DOHH2 (cell line): Measurements from ENCODE around the gene LPCAT2.

Experiments used
- H3F3A ChIP-seq: fragments of 200-600 bp; sonication (generic), shearing (Covaris generic); 2 replicates; pipeline ENCODE4 v1.6.0; 2016; ENCODE audit warnings: antibody characterized with exemption, mild to moderate bottlenecking; ENCODE audit not compliant: control insufficient read depth, insufficient read depth
- H3K27ac ChIP-seq: fragments of 200-600 bp; sonication (generic); 2 replicates; pipeline ENCODE4 v1.5.1; 2014; ENCODE audit warnings: low read depth, mild to moderate bottlenecking, low read length, moderate library complexity
- H3K27me3 ChIP-seq: fragments of 200-600 bp; sonication (generic); 2 replicates; pipeline ENCODE4 v1.6.1; 2014; ENCODE audit warnings: mild to moderate bottlenecking, low read length, mixed read lengths; ENCODE audit not compliant: control insufficient read depth
- H3K36me3 ChIP-seq: fragments of 200-600 bp; sonication (generic); 2 replicates; pipeline ENCODE4 v1.6.1; 2014; ENCODE audit warnings: mild to moderate bottlenecking, low read length, moderate library complexity, mixed read lengths; ENCODE audit not compliant: control insufficient read depth
- H3K4me1 ChIP-seq: fragments of 200-600 bp; sonication (generic); 2 replicates; pipeline ENCODE4 v1.6.1; 2014; ENCODE audit warnings: mild to moderate bottlenecking, low read length, mixed read lengths; ENCODE audit not compliant: control insufficient read depth
- H3K4me2 ChIP-seq: fragments of 200-600 bp; sonication (generic); 2 replicates; pipeline ENCODE4 v1.6.0; 2014; ENCODE audit warnings: mild to moderate bottlenecking, low read length, moderate library complexity
- H3K4me3 ChIP-seq: fragments of 200-600 bp; sonication (generic); 2 replicates; pipeline ENCODE4 v1.5.1; 2014; ENCODE audit warnings: mild to moderate bottlenecking, low read length, mixed read lengths
- H3K79me2 ChIP-seq: fragments of 200-600 bp; sonication (generic); 2 replicates; pipeline ENCODE4 v1.6.1; 2014; ENCODE audit warnings: mild to moderate bottlenecking, low read length, mixed read lengths; ENCODE audit not compliant: control insufficient read depth
- H3K9me2 ChIP-seq: fragments of 200-600 bp; sonication (generic); replicated peaks from 2 replicates; pipeline ENCODE4 v1.6.1; 2014; ENCODE audit warnings: mild to moderate bottlenecking, low read length, mixed read lengths; ENCODE audit not compliant: control insufficient read depth
- H3K9me3 ChIP-seq: fragments of 200-600 bp; sonication (generic); 2 replicates; pipeline ENCODE4 v1.6.1; 2014; ENCODE audit warnings: antibody characterized with exemption, low read length, mixed read lengths; ENCODE audit not compliant: control insufficient read depth, insufficient read depth
- H4K20me1 ChIP-seq: fragments of 200-600 bp; sonication (generic); 2 replicates; pipeline ENCODE4 v1.6.0; 2014; ENCODE audit warnings: low read depth, mild to moderate bottlenecking, antibody characterized with exemption, low read length, moderate library complexity; ENCODE audit not compliant: control insufficient read depth, insufficient read depth
- EZH2phosphoT487 ChIP-seq: fragments of 200-600 bp; sonication (generic); IDR thresholded peaks from 2 replicates; pipeline ENCODE4 v1.6.1; 2017; ENCODE audit warnings: borderline replicate concordance, mild to moderate bottlenecking, antibody characterized with exemption, low read length, moderate library complexity, mixed read lengths
- TF ChIP-seq, protein P1 (sequence below): fragments of 200-600 bp; sonication (generic); IDR thresholded peaks from one replicate; pipeline ENCODE4 v1.5.1; 2014; ENCODE audit warnings: antibody characterized with exemption, mild to moderate bottlenecking, low read depth, low read length; ENCODE audit not compliant: poor library complexity, severe bottlenecking

LPCAT2 gene

DNA sequence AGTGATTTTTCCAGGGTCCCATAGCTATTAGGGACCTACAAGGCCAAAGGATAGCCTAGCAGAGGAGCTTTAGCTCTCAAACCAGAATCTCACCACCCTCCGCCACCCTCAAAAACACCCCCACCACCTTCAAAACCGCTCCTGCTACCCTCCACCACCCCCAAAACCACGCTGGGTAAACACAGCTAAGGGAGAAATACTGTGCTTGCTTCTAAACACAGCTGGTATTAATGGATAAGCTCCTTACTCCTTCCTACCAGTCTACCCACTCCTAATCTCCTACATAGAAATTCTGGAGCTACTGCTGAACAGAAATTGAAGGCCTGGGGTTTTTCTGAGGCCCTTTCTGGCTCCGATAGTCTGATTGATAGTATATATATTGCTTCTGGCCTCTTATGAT lies 2.2 kb upstream of the LPCAT2 start:
- Histone ChIP-seq H3K4me2 (no peak overlapping the region), H3K27ac (no peak overlapping the region), H3K4me1 (no peaks in the 10 kb centered on the region), H3K4me3 (no peak overlapping the region), H3K36me3 (no peaks in the 10 kb centered on the region), H3K79me2 (no peaks in the 10 kb centered on the region), H4K20me1 (no peaks in the 10 kb centered on the region), H3K27me3 (no peaks in the 10 kb centered on the region), H3K9me3 (no peaks in the 10 kb centered on the region), H3K9me2 (no peaks in the 10 kb centered on the region), H3F3A (no peaks in the 10 kb centered on the region)
- TF ChIP-seq EZH2phosphoT487, result no peak
- TF ChIP-seq, protein P1, sequence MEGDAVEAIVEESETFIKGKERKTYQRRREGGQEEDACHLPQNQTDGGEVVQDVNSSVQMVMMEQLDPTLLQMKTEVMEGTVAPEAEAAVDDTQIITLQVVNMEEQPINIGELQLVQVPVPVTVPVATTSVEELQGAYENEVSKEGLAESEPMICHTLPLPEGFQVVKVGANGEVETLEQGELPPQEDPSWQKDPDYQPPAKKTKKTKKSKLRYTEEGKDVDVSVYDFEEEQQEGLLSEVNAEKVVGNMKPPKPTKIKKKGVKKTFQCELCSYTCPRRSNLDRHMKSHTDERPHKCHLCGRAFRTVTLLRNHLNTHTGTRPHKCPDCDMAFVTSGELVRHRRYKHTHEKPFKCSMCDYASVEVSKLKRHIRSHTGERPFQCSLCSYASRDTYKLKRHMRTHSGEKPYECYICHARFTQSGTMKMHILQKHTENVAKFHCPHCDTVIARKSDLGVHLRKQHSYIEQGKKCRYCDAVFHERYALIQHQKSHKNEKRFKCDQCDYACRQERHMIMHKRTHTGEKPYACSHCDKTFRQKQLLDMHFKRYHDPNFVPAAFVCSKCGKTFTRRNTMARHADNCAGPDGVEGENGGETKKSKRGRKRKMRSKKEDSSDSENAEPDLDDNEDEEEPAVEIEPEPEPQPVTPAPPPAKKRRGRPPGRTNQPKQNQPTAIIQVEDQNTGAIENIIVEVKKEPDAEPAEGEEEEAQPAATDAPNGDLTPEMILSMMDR, result no peak

DNA sequence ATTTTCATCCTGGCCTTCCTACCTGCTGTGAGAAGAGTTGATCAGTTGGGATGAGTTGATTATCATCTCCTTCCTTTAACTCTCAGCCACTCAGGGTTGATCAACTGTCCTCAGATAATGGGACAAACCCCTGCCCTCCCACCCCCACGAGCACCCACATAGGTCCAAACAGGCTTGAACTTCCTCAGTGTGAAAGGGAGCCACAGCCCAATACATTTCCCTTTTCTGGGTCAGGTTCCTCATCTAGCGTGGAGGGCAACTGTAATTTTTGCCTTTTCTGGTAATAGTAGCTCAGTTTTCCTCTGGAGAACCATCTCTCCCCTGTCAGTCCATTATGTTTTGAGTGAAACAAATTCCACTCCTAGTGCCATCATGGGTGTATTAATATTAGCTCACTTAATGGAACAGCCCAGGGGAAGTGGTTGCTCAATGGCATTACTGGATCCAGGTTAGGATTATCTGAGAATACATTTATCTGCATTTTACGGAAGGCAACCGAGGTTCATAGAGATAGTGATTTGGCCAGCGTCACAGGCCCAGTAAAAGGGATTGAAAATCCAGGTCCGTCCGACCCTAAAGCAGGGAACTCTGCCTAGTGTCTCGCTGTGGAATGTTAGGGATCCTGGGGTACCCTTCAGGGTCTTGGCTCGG lies 476 bp upstream of the LPCAT2 start:
- no peaks in the 10 kb centered on the region for H3K9me3 ChIP-seq
- H3K4me2 ChIP-seq, result no peak overlapping the region
- H3K27ac ChIP-seq, result no peak overlapping the region
- H3K4me1 ChIP-seq, result no peaks in the 10 kb centered on the region
- no peaks in the 10 kb centered on the region for H4K20me1 ChIP-seq
- no peaks in the 10 kb centered on the region for H3K9me2 ChIP-seq
- no peak for TF ChIP-seq EZH2phosphoT487
- TF ChIP-seq, protein P1, result no peak
- H3F3A ChIP-seq, result no peaks in the 10 kb centered on the region
- H3K27me3 ChIP-seq, result no peaks in the 10 kb centered on the region
- no peak overlapping the region for H3K4me3 ChIP-seq
- H3K79me2 ChIP-seq, result no peaks in the 10 kb centered on the region
- H3K36me3 ChIP-seq, result no peaks in the 10 kb centered on the region

DNA sequence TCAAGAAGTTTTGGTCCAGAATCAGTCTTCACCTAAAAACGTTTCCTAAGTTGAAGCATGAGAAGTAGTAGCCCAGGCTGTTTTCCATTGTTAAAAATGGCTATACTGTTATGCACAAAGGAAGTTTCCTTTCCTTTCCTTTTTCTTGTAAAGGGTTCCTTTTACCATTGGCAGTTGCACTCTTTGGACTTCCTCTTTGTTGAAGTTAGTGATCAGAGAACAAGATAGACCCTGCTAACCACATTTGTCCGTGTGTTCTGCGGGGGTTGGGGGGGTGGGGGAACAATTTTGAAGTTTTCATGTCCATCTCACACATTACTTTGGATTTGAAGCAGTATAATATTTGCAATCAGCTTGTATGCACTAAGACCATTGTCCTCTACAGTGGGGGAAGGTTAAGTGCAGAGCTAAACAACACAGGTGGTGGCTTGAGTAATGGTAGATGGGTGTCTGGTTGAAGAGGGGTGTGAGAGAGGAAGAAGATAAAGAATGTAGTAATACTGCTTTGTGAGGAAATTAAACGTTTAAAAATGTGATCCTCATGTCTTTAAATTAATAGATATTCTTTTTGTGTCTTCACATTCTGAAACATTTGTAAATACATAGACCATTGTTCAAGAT lies 1.4 kb downstream of the LPCAT2 start:
- Histone ChIP-seq H3K9me2 (no peaks in the 10 kb centered on the region), H3K4me2 (no peak overlapping the region), H3K36me3 (no peaks in the 10 kb centered on the region), H4K20me1 (no peaks in the 10 kb centered on the region), H3K9me3 (no peaks in the 10 kb centered on the region), H3K27me3 (no peaks in the 10 kb centered on the region), H3K79me2 (no peaks in the 10 kb centered on the region), H3F3A (no peaks in the 10 kb centered on the region), H3K27ac (no peak overlapping the region), H3K4me3 (no peak overlapping the region), H3K4me1 (no peaks in the 10 kb centered on the region)
- TF ChIP-seq, protein P1, result no peak
- TF ChIP-seq EZH2phosphoT487, result no peak
